Endothelial cell (in vitro differentiated cells): ENCODE results near the gene LONP2. TPM values are rescaled to one million over a fixed set of nuclear protein-coding genes. Genes with fewer than 3 reads are reported as not detected.

Experiments
- DNase-seq: peaks from one replicate; pipeline ENCODE4 v3.0.0; 2021; ENCODE audit warnings: low spot score
- H3K27ac Mint-ChIP-seq: one replicate; pipeline ENCODE4 v1.8.0; 2021; ENCODE audit warnings: mixed read lengths, inconsistent platforms; ENCODE audit not compliant: unreplicated experiment
- H3K27me3 Mint-ChIP-seq: one replicate; pipeline ENCODE4 v1.8.0; 2021; ENCODE audit warnings: mild to moderate bottlenecking, moderate library complexity, mixed read lengths, inconsistent platforms; ENCODE audit not compliant: unreplicated experiment
- H3K36me3 Mint-ChIP-seq: one replicate; pipeline ENCODE4 v1.8.0; 2021; ENCODE audit warnings: mild to moderate bottlenecking, low read depth, mixed read lengths, inconsistent platforms; ENCODE audit not compliant: unreplicated experiment
- H3K4me1 Mint-ChIP-seq: one replicate; pipeline ENCODE4 v1.8.0; 2021; ENCODE audit warnings: mild to moderate bottlenecking, mixed read lengths, inconsistent platforms; ENCODE audit not compliant: unreplicated experiment
- H3K4me3 Mint-ChIP-seq: one replicate; pipeline ENCODE4 v1.8.0; 2021; ENCODE audit warnings: mild to moderate bottlenecking, mixed read lengths, inconsistent platforms; ENCODE audit not compliant: unreplicated experiment
- H3K9me3 Mint-ChIP-seq: one replicate; pipeline ENCODE4 v1.8.0; 2021; ENCODE audit warnings: mixed read lengths, inconsistent platforms; ENCODE audit not compliant: unreplicated experiment
- CTCF ChIP-seq: fragments of 200-600 bp; sonication (generic); IDR thresholded peaks from one replicate; pipeline ENCODE4 v1.5.0; 2021; ENCODE audit warnings: antibody characterized with exemption; ENCODE audit not compliant: unreplicated experiment
- total RNA-seq: library from RNA; stranded (reverse); fragmentation: NEBNext Ultra II Directional; extraction: Animal tissue kit (Norgen Biotek cat#: 25700); gene quantifications from one replicate; pipeline ENCODE4 v1.2.1, GENCODE V29; 2021; ENCODE audit not compliant: unreplicated experiment

LONP2 gene
- total RNA-seq, 1 donor from 2014 or later: 42.6 TPM

GRCh38 chr16:48274476-48274875 is 30.4 kb downstream of the LONP2 start:
- no peak for TF ChIP-seq CTCF
- Mint-ChIP-seq H3K4me1 (peaks cover 46% of the 10 kb centered on the region), H3K4me3 (no peak overlapping the region), H3K36me3 (no peaks in the 10 kb centered on the region), H3K9me3 (no peaks in the 10 kb centered on the region), H3K27me3 (no peaks in the 10 kb centered on the region), H3K27ac (no peak overlapping the region)
- no peak for DNase-seq

GRCh38 chr16:48276102-48276501 is 32.0 kb downstream of the LONP2 start:
- Mint-ChIP-seq H3K27me3 (no peaks in the 10 kb centered on the region), H3K9me3 (no peaks in the 10 kb centered on the region), H3K4me3 (no peak overlapping the region), H3K27ac (peak overlapping the region; percentile 59), H3K4me1 (peaks cover 56% of the 10 kb centered on the region), H3K36me3 (no peaks in the 10 kb centered on the region)
- no peak for TF ChIP-seq CTCF
- no peak for DNase-seq

GRCh38 chr16:48277158-48277557 is 33.1 kb downstream of the LONP2 start:
- no peaks in the 10 kb centered on the region for H3K27me3 Mint-ChIP-seq
- H3K4me3 Mint-ChIP-seq: peak overlapping the region; percentile 24
- H3K4me1 Mint-ChIP-seq: peaks cover 56% of the 10 kb centered on the region
- peak overlapping the region; percentile 87 for H3K27ac Mint-ChIP-seq
- no peak for TF ChIP-seq CTCF
- DNase-seq: no peak
- no peaks in the 10 kb centered on the region for H3K36me3 Mint-ChIP-seq
- H3K9me3 Mint-ChIP-seq: no peaks in the 10 kb centered on the region

GRCh38 chr16:48279199-48279598 is 35.1 kb downstream of the LONP2 start:
- H3K4me3 Mint-ChIP-seq: no peak overlapping the region
- peaks cover 52% of the 10 kb centered on the region for H3K4me1 Mint-ChIP-seq
- H3K9me3 Mint-ChIP-seq: no peaks in the 10 kb centered on the region
- H3K36me3 Mint-ChIP-seq: peaks cover 5% of the 10 kb centered on the region
- H3K27me3 Mint-ChIP-seq: no peaks in the 10 kb centered on the region
- no peak for TF ChIP-seq CTCF
- DNase-seq: peak; percentile 43
- peak overlapping the region; percentile 88 for H3K27ac Mint-ChIP-seq

- H3K36me3 Mint-ChIP-seq: peaks cover 5% of the 10 kb centered on the region
- no peaks in the 10 kb centered on the region for H3K9me3 Mint-ChIP-seq
- H3K27ac Mint-ChIP-seq: peak overlapping the region; percentile 92
- DNase-seq: no peak
- TF ChIP-seq CTCF: no peak
- no peaks in the 10 kb centered on the region for H3K27me3 Mint-ChIP-seq
- H3K4me1 Mint-ChIP-seq: peaks cover 53% of the 10 kb centered on the region
- no peak overlapping the region for H3K4me3 Mint-ChIP-seq
Measured at GRCh38 chr16:48280546-48280945, 36.4 kb downstream of the LONP2 start.
